ENCODE data around the gene IFT20. TPM values are rescaled to one million over a fixed set of nuclear protein-coding genes. Genes with fewer than 3 reads are reported as not detected.
"Not testable (repeated sequence)": the region's sequence is repeated elsewhere in the genome, so short reads cannot be mapped to it uniquely, and the experiment has no call there.

The IFT20 gene
- total and polyA plus RNA-seq, 2 experiments from 2014 or later, result 41.9 to 73.8 TPM

DNA sequence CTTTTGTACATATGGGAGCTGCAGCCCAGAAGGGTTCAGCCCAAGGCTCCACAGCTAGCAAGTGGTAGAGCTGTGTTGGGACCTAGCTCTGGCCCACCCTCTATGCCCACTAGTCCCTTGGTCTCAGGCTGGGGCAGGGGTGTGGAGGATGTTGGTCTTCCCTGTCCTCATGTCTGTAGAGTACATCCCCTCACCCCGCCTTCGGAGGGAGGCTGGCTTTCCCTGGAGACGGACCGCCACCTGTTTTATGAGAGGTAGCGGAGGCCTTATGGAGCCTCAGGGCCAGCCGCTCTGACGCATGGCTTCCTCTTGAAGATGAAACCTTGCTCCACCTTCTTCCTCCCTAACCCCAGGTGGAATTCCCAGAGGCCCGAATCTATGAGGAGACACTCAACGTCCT lies 8.7 kb upstream of the IFT20 start:
- Histone ChIP-seq H3K27ac (peak overlapping the region; percentile 53), H3K27me3 (no peaks in the 10 kb centered on the region), H3K4me3 (no peak overlapping the region), H3K36me3 (peaks cover 54% of the 10 kb centered on the region), H3K4me1 (ENCODE audit: low read depth) (peaks cover 2% of the 10 kb centered on the region), H3K9me3 (ENCODE audit: low read depth) (no peaks in the 10 kb centered on the region)
- no peak for DNase-seq (ENCODE audit: low read depth in 1 of 2, low spot score in 1 of 2)
- TF ChIP-seq, protein P1, sequence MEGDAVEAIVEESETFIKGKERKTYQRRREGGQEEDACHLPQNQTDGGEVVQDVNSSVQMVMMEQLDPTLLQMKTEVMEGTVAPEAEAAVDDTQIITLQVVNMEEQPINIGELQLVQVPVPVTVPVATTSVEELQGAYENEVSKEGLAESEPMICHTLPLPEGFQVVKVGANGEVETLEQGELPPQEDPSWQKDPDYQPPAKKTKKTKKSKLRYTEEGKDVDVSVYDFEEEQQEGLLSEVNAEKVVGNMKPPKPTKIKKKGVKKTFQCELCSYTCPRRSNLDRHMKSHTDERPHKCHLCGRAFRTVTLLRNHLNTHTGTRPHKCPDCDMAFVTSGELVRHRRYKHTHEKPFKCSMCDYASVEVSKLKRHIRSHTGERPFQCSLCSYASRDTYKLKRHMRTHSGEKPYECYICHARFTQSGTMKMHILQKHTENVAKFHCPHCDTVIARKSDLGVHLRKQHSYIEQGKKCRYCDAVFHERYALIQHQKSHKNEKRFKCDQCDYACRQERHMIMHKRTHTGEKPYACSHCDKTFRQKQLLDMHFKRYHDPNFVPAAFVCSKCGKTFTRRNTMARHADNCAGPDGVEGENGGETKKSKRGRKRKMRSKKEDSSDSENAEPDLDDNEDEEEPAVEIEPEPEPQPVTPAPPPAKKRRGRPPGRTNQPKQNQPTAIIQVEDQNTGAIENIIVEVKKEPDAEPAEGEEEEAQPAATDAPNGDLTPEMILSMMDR (IDR thresholded peaks at IDR 0.05; ENCODE audit: low read depth, low read length), result no peak

- TF ChIP-seq, protein P1 (IDR thresholded peaks at IDR 0.05; ENCODE audit: low read depth, low read length), result no peak
- H3K4me1 ChIP-seq (ENCODE audit: low read depth), result peaks cover 2% of the 10 kb centered on the region
Measured at GRCh38 chr17:28343491-28343932, 8.2 kb upstream of the IFT20 start.

GRCh38 chr17:28342313-28342712 lies 7.0 kb upstream of the IFT20 start:
- no peaks in the 10 kb centered on the region for H3K27me3 ChIP-seq
- H3K36me3 ChIP-seq, result peaks cover 41% of the 10 kb centered on the region
- H3K9me3 ChIP-seq (ENCODE audit: low read depth), result no peaks in the 10 kb centered on the region
- no peak overlapping the region for H3K4me3 ChIP-seq
- no peak overlapping the region for H3K27ac ChIP-seq
- TF ChIP-seq, protein P1 (IDR thresholded peaks at IDR 0.05; ENCODE audit: low read depth, low read length), result no peak
- DNase-seq (ENCODE audit: low read depth in 1 of 2, low spot score in 1 of 2), result no peak
- peaks cover 2% of the 10 kb centered on the region for H3K4me1 ChIP-seq (ENCODE audit: low read depth)

More at GRCh38 chr17:28343491-28343932, 8.2 kb upstream of the IFT20 start:
- Histone ChIP-seq H3K27me3 (no peaks in the 10 kb centered on the region), H3K27ac (peak overlapping the region; percentile 53), H3K36me3 (peaks cover 50% of the 10 kb centered on the region), H3K9me3 (ENCODE audit: low read depth) (no peaks in the 10 kb centered on the region), H3K4me3 (no peak overlapping the region)
- DNase-seq (ENCODE audit: low read depth in 1 of 2, low spot score in 1 of 2), result no peak

- H3K27ac ChIP-seq, result no peak overlapping the region
- no peak for DNase-seq (ENCODE audit: low read depth in 1 of 2, low spot score in 1 of 2)
- H3K27me3 ChIP-seq, result no peaks in the 10 kb centered on the region
- peaks cover 41% of the 10 kb centered on the region for H3K36me3 ChIP-seq
- H3K4me1 ChIP-seq (ENCODE audit: low read depth), result no peaks in the 10 kb centered on the region
- TF ChIP-seq, protein P1 (IDR thresholded peaks at IDR 0.05; ENCODE audit: low read depth, low read length), result no peak
- no peak overlapping the region for H3K4me3 ChIP-seq
- no peaks in the 10 kb centered on the region for H3K9me3 ChIP-seq (ENCODE audit: low read depth)
Measured at GRCh38 chr17:28341516-28341915, 6.2 kb upstream of the IFT20 start.

GRCh38 chr17:28340374-28340773 lies 5.1 kb upstream of the IFT20 start:
- Histone ChIP-seq H3K4me1 (ENCODE audit: low read depth) (no peaks in the 10 kb centered on the region), H3K4me3 (no peak overlapping the region), H3K9me3 (ENCODE audit: low read depth) (no peaks in the 10 kb centered on the region), H3K36me3 (peaks cover 41% of the 10 kb centered on the region), H3K27me3 (no peaks in the 10 kb centered on the region), H3K27ac (no peak overlapping the region)
- no peak for DNase-seq (ENCODE audit: low read depth in 1 of 2, low spot score in 1 of 2)
- TF ChIP-seq, protein P1 (IDR thresholded peaks at IDR 0.05; ENCODE audit: low read depth, low read length), result no peak

- TF ChIP-seq, protein P1 (IDR thresholded peaks at IDR 0.05; ENCODE audit: low read depth, low read length), result no peak
- no peak overlapping the region for H3K4me3 ChIP-seq
- no peaks in the 10 kb centered on the region for H3K27me3 ChIP-seq
- H3K9me3 ChIP-seq (ENCODE audit: low read depth), result no peaks in the 10 kb centered on the region
- no peak for DNase-seq (ENCODE audit: low read depth in 1 of 2, low spot score in 1 of 2)
- no peak overlapping the region for H3K27ac ChIP-seq
- peaks cover 32% of the 10 kb centered on the region for H3K36me3 ChIP-seq
- peaks cover 3% of the 10 kb centered on the region for H3K4me1 ChIP-seq (ENCODE audit: low read depth)
Measured at GRCh38 chr17:28339431-28339830, 4.2 kb upstream of the IFT20 start.

DNA sequence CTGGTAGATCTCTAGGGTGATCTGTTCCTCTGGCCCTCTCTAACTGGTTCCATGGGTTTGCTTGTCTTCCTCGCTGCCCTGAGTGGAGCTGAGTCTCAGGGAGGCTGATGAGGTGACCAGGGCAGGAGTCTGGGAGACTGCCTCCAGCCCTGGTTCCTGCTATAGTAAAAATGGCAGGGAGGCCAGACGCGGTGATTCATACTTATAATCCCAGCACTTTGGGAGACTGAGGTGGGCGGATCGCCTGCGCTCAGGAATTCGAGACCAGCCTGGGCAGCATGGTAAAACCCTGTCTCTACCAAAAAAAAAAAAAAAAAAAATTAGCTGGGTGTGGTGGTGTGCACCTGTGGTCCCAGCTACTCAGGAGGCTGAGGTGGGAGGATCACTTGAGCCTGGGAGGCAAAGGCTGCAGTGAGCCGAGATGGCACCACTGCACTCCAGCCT lies 3.5 kb upstream of the IFT20 start:
- not testable (repeated sequence) for DNase-seq (ENCODE audit: low read depth in 1 of 2, low spot score in 1 of 2); H3K9me3 ChIP-seq (ENCODE audit: low read depth); H3K27me3 ChIP-seq; H3K4me1 ChIP-seq (ENCODE audit: low read depth); H3K4me3 ChIP-seq; H3K27ac ChIP-seq
- H3K36me3 ChIP-seq, result peaks cover 32% of the 10 kb centered on the region
